Stimulated activated CD4-positive, alpha-beta T cell treated with anti-CD3 and anti-CD28 coated beads, Interleukin-1b, Interleukin-23, amount 100 ng/mL, for 1 hour (primary cell): ENCODE results near the gene DOK5.
"Not testable (repeated sequence)": the region's sequence is repeated elsewhere in the genome, so short reads cannot be mapped to it uniquely, and the experiment has no call there.

Experiments
- DNase-seq, 2 donors: peaks; one replicate each; pipeline ENCODE4 v3.0.0-alpha.2; 2020; ENCODE audit warnings: low read depth in 2 of 2

Gene DOK5

GRCh38 chr20:54470697-54471096 lies 4.7 kb upstream of the DOK5 start:
- DNase-seq, result no peak

GRCh38 chr20:54472607-54473006 lies 2.8 kb upstream of the DOK5 start:
- DNase-seq, result no peak

- DNase-seq, result no peak
Observed at GRCh38 chr20:54473340-54473739, 2.1 kb upstream of the DOK5 start.

- DNase-seq, result no peak
Observed at GRCh38 chr20:54474046-54474445, 1.3 kb upstream of the DOK5 start.

GRCh38 chr20:54474866-54475265 lies 527 bp upstream of the DOK5 start:
- DNase-seq, result no peak

GRCh38 chr20:54476169-54477009 lies 996 bp downstream of the DOK5 start:
- no peak for DNase-seq

GRCh38 chr20:54477191-54477955 lies 2.0 kb downstream of the DOK5 start:
- no peak for DNase-seq

GRCh38 chr20:54479138-54479906 lies 3.9 kb downstream of the DOK5 start:
- no peak for DNase-seq

- not testable (repeated sequence) for DNase-seq
Observed at GRCh38 chr20:54479937-54480336, 4.5 kb downstream of the DOK5 start.

- DNase-seq, result no peak
Observed at GRCh38 chr20:54481442-54481841, 6.0 kb downstream of the DOK5 start.

GRCh38 chr20:54485631-54486030 lies 10.2 kb downstream of the DOK5 start:
- DNase-seq, result no peak

- no peak for DNase-seq
Observed at GRCh38 chr20:54486585-54486984, 11.2 kb downstream of the DOK5 start.

- no peak for DNase-seq
Observed at GRCh38 chr20:54488442-54488841, 13.0 kb downstream of the DOK5 start.

- DNase-seq, result no peak
Observed at GRCh38 chr20:54491506-54491905, 16.1 kb downstream of the DOK5 start.

- no peak for DNase-seq
Observed at GRCh38 chr20:54494303-54495006, 19.1 kb downstream of the DOK5 start.

GRCh38 chr20:54497931-54498718 lies 22.7 kb downstream of the DOK5 start:
- DNase-seq, result no peak

- DNase-seq, result no peak
Observed at GRCh38 chr20:54499111-54499510, 23.7 kb downstream of the DOK5 start.

GRCh38 chr20:54502179-54502578 lies 26.8 kb downstream of the DOK5 start:
- DNase-seq, result no peak

- DNase-seq, result no peak
Observed at GRCh38 chr20:54506643-54507042, 31.2 kb downstream of the DOK5 start.

- DNase-seq, result no peak
Observed at GRCh38 chr20:54510541-54511129, 35.2 kb downstream of the DOK5 start.
